OCI-LY3 (cell line): ENCODE data around the gene PAK1.

Experiments used
- H2AFZ ChIP-seq: fragments of 200-600, 300-600 bp; shearing (Covaris generic); 2 replicates; pipeline ENCODE4 v1.6.0; 2014; ENCODE audit warnings: antibody characterized with exemption, low read depth, low read length
- H3K27ac ChIP-seq: fragments of 200-600, 300-600 bp; sonication (generic); 2 replicates; pipeline ENCODE4 v1.5.1; 2014; ENCODE audit warnings: mild to moderate bottlenecking, low read length, moderate library complexity, mixed read lengths
- H3K27me3 ChIP-seq: fragments of 200-600, 300-600 bp; sonication (generic); 2 replicates; pipeline ENCODE4 v1.6.1; 2014; ENCODE audit warnings: low read depth, low read length, mixed read lengths
- H3K36me3 ChIP-seq: fragments of 200-600, 300-600 bp; sonication (generic); replicated peaks from 2 replicates; pipeline ENCODE3; 2014; ENCODE audit warnings: low read depth, low read length, mixed read lengths
- H3K4me1 ChIP-seq: fragments of 300-600, 200-600 bp; sonication (generic); 2 replicates; pipeline ENCODE4 v1.6.1; 2014; ENCODE audit warnings: low read length, mixed read lengths
- H3K4me2 ChIP-seq: fragments of 200-600, 300-600 bp; sonication (generic); 2 replicates; pipeline ENCODE4 v1.6.1; 2014; ENCODE audit warnings: low read length, mixed read lengths
- H3K4me3 ChIP-seq: fragments of 300-600, 200-600 bp; sonication (generic); 2 replicates; pipeline ENCODE4 v1.5.1; 2014; ENCODE audit warnings: antibody characterized with exemption, mild to moderate bottlenecking, low read length, moderate library complexity
- H3K79me2 ChIP-seq: fragments of 300-600, 200-600 bp; shearing (Covaris generic); 2 replicates; pipeline ENCODE4 v1.6.1; 2014; ENCODE audit warnings: mild to moderate bottlenecking, low read length, mixed read lengths
- H3K9ac ChIP-seq: fragments of 300-600, 200-600 bp; shearing (Covaris generic); 2 replicates; pipeline ENCODE4 v1.6.0; 2014; ENCODE audit warnings: mild to moderate bottlenecking, low read length, moderate library complexity
- H3K9me3 ChIP-seq: fragments of 200-600, 300-600 bp; shearing (Covaris generic); 2 replicates; pipeline ENCODE4 v1.6.1; 2014; ENCODE audit warnings: low read length, mixed read lengths; ENCODE audit not compliant: insufficient read depth
- H4K20me1 ChIP-seq: fragments of 200-600, 300-600 bp; sonication (generic); 2 replicates; pipeline ENCODE4 v1.6.1; 2016; ENCODE audit warnings: low read length, mixed read lengths; ENCODE audit not compliant: insufficient read depth
- EZH2phosphoT487 ChIP-seq: fragments of 200-600 bp; shearing (Covaris generic); IDR thresholded peaks from 2 replicates; pipeline ENCODE4 v1.6.1; 2018; ENCODE audit warnings: antibody characterized with exemption, mixed run types, low read depth
- TF ChIP-seq, protein P1 (sequence below): fragments of 200-600, 300-600 bp; sonication (generic); IDR thresholded peaks from 2 replicates; pipeline ENCODE4 v1.5.1; 2014; ENCODE audit warnings: antibody characterized with exemption, low read length, low read depth

The PAK1 gene

DNA sequence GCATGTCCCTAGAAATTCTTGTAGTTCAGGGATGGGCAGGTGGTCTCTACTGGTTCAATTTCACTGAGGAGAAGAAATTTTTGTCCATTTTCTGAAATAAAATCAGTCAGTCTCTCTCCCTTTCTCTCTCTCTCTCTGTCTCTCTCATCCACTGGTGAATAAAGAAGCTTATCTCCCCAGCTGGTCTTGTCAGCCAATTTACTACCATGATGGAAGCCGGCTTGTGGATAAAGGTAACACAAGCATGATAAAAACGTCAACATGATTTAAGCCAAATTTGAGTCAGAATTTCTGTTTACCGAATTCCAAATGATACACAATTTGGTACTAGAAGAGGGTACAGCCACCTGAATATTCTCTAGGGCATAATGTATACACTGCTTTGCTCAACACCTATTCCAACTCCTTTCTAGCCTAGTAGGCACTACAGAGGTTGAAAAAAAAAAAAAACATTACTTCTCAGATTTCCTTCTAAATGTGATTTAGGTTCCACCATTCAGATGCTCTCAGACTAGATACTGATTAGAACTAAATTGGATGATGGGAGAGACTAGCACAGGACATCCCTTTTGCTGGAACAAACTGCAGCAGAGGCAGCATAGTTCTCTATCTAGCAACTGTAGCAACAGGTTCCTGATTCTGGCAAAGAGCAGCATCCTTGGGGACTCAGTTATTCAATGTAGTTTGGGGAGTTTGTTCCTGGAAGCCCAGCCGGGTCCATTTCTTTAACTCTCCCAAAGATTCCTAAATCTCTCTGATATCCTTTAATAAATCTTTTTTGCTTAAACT, 18.8 kb downstream of the PAK1 start:
- Histone ChIP-seq H3K9me3 (no peaks in the 10 kb centered on the region), H3K9ac (no peak overlapping the region), H3K4me1 (peaks cover 26% of the 10 kb centered on the region), H2AFZ (no peak overlapping the region), H3K27ac (no peak overlapping the region), H3K27me3 (no peaks in the 10 kb centered on the region; the same call in 1 of the 2 replicates), H3K4me3 (no peak overlapping the region), H3K79me2 (no peaks in the 10 kb centered on the region), H3K36me3 (no peaks in the 10 kb centered on the region), H3K4me2 (no peak overlapping the region), H4K20me1 (no peaks in the 10 kb centered on the region)
- TF ChIP-seq, protein P1, sequence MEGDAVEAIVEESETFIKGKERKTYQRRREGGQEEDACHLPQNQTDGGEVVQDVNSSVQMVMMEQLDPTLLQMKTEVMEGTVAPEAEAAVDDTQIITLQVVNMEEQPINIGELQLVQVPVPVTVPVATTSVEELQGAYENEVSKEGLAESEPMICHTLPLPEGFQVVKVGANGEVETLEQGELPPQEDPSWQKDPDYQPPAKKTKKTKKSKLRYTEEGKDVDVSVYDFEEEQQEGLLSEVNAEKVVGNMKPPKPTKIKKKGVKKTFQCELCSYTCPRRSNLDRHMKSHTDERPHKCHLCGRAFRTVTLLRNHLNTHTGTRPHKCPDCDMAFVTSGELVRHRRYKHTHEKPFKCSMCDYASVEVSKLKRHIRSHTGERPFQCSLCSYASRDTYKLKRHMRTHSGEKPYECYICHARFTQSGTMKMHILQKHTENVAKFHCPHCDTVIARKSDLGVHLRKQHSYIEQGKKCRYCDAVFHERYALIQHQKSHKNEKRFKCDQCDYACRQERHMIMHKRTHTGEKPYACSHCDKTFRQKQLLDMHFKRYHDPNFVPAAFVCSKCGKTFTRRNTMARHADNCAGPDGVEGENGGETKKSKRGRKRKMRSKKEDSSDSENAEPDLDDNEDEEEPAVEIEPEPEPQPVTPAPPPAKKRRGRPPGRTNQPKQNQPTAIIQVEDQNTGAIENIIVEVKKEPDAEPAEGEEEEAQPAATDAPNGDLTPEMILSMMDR = no peak
- TF ChIP-seq EZH2phosphoT487 = no peak

DNA sequence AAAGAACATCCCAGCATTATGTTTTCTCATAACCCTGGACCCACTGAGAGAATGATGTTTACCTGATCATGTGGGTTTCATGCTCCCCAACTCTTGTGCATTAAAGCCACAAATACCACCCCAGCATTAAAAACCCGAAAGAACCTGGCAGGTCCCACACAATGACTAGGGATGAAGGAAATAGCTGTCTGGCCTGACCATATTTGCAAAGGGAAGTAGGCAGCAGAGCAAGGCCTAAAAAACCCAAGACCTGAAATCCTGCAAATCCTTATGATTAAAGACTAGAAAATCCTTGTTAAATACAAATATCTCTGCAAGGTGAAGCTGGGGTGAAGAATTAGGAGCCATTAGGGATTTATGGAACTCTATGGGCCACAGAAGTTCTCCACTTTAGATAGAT, 23.7 kb downstream of the PAK1 start:
- Histone ChIP-seq H3K27me3 (no peaks in the 10 kb centered on the region), H3K4me1 (peaks cover 53% of the 10 kb centered on the region), H3K79me2 (no peaks in the 10 kb centered on the region), H3K9me3 (no peaks in the 10 kb centered on the region), H3K4me3 (no peak overlapping the region), H2AFZ (no peak overlapping the region), H3K36me3 (no peaks in the 10 kb centered on the region), H3K27ac (no peak overlapping the region), H4K20me1 (no peaks in the 10 kb centered on the region), H3K9ac (no peak overlapping the region), H3K4me2 (no peak overlapping the region)
- no peak for TF ChIP-seq EZH2phosphoT487
- TF ChIP-seq, protein P1 = no peak

DNA sequence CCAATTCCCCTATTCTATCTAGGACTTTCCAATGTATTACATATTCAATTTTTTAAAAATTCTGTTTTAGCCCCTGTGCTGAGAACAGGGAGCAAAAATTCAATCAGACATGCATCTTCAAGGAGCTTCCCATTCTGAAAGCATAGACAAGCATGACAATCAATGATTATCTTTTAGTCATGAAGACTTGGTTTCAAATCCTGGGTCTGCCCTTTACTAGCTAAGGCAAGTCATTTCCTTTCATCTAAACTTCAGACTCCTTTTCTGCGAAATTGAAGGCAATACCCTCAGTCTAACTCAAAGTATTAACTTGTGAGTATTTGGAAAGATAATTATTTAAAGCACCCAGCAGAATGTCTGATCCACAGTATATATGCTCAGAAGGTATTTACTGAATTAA, 24.1 kb downstream of the PAK1 start:
- no peak overlapping the region for H3K9ac ChIP-seq
- no peaks in the 10 kb centered on the region for H3K27me3 ChIP-seq
- H3K79me2 ChIP-seq = no peaks in the 10 kb centered on the region
- H3K4me1 ChIP-seq = peaks cover 57% of the 10 kb centered on the region
- H3K4me2 ChIP-seq = no peak overlapping the region
- TF ChIP-seq, protein P1 = no peak
- TF ChIP-seq EZH2phosphoT487 = no peak
- no peak overlapping the region for H2AFZ ChIP-seq
- H4K20me1 ChIP-seq = no peaks in the 10 kb centered on the region
- H3K27ac ChIP-seq = no peak overlapping the region
- no peak overlapping the region for H3K4me3 ChIP-seq
- H3K36me3 ChIP-seq = no peaks in the 10 kb centered on the region
- no peaks in the 10 kb centered on the region for H3K9me3 ChIP-seq

DNA sequence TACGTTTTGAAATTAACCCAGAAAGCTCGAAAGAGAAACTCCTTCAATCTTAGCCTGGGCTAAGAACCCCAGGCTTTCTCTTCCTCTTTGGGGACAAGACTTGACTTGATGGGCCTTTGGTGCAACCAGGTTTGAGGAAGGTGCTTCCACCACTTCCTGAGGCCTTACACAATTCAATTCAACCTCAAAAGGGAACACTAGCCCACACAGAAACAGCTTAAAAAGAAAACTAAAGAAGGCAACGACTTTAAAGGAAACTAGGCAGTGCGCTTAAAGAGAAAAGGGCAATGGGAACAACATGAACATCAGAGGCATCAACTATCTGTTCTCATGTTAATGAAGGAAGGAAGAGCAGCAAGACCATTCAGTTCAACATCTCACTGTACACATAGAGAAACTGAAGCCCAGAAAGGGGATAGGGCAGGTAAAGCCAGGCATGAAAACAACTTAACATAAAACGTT, 24.8 kb downstream of the PAK1 start:
- peak overlapping the region; percentile 28; the same call in 1 of the 2 replicates for H3K4me3 ChIP-seq

More for the DNA sequence above, 24.8 kb downstream of the PAK1 start:
- H3K27ac ChIP-seq = peak overlapping the region; percentile 59
- no peaks in the 10 kb centered on the region for H3K79me2 ChIP-seq
- no peak for TF ChIP-seq EZH2phosphoT487
- TF ChIP-seq, protein P1 = no peak
- no peaks in the 10 kb centered on the region for H4K20me1 ChIP-seq
- peaks cover 61% of the 10 kb centered on the region for H3K4me1 ChIP-seq
- H3K27me3 ChIP-seq = no peaks in the 10 kb centered on the region
- H3K9me3 ChIP-seq = no peaks in the 10 kb centered on the region
- H3K36me3 ChIP-seq = no peaks in the 10 kb centered on the region
- peak overlapping the region; percentile 9; the same call in 1 of the 2 replicates for H3K9ac ChIP-seq
- peak overlapping the region; percentile 28; the same call in 1 of the 2 replicates for H2AFZ ChIP-seq
- peak overlapping the region; percentile 61 for H3K4me2 ChIP-seq
